Tibial nerve (tissue), 4 donors: ENCODE results near the gene CMTM2.

Source experiments
- CTCF ChIP-seq, 5 experiments: fragments of 200-600 bp in 3 of 5; fragments of 450-650 bp in 2 of 5; sonication (generic) in 3 of 5; IDR thresholded peaks; one replicate each; pipeline ENCODE4 v1.5.1; 2016 to 2019; ENCODE audit warnings: antibody characterized with exemption in 5 of 5, mild to moderate bottlenecking in 3 of 5, moderate library complexity in 2 of 5
- EP300 ChIP-seq, 2 donors: sonication (generic); formaldehyde crosslinking; IDR thresholded peaks; one replicate each; pipeline ENCODE4 v1.6.1; 2017; ENCODE audit warnings: antibody characterized with exemption in 2 of 2, mild to moderate bottlenecking in 1 of 2
- POLR2A ChIP-seq, 2 donors: fragments of 450-650 bp; IDR thresholded peaks; one replicate each; pipeline ENCODE4 v1.6.1; 2017; ENCODE audit warnings: antibody characterized with exemption in 2 of 2, mild to moderate bottlenecking in 2 of 2, moderate library complexity in 2 of 2

DNA sequence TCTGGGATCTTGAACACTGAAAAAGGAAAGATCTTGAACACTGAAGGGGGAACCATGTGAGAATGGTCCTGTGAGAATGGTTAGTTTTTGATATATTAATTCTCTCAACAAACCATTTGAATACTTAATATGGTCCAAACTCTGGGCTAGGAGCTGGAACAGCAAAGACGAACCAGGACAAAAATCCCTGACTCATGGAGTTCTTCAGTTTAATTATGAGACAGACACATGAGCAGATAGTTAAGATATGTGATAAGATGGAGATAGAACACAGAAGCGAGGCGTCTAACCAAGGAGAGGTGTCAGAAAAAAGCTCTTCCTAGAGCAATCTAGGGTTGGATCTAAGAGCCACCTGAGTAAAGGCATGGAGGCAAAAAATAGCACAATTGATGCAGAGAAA, 25.2 kb upstream of the CMTM2 start:
- TF ChIP-seq CTCF (IDR thresholded peaks at IDR 0.05) = no peak
- no peak for TF ChIP-seq POLR2A (IDR thresholded peaks at IDR 0.05)
- no peak for TF ChIP-seq EP300 (IDR thresholded peaks at IDR 0.05)
